Keratinocyte (primary cell): ENCODE results near the gene ACSS1. TPM values are rescaled to one million over a fixed set of nuclear protein-coding genes. Genes with fewer than 3 reads are reported as not detected.

Experiments
- DNase-seq: peaks from one replicate; pipeline ENCODE4 v3.0.0-alpha.2; 2011; ENCODE audit warnings: low read depth, missing footprints, low spot score
- FAIRE-seq: peaks from 2 replicates; lab custom pipeline; 2011; peaks lifted over from hg19 to GRCh38; lab: Jason Lieb, UNC
- H2AFZ ChIP-seq: 2 replicates; pipeline ENCODE4 v1.6.0; 2012; ENCODE audit warnings: low read length, control low read depth, inconsistent platforms; ENCODE audit not compliant: control insufficient read depth
- H3K27ac ChIP-seq: 2 replicates; pipeline ENCODE4 v1.5.1; 2011; ENCODE audit warnings: low read length; ENCODE audit not compliant: control insufficient read depth, insufficient read depth
- H3K27me3 ChIP-seq: 3 replicates; pipeline ENCODE4 v1.6.0; 2011; ENCODE audit warnings: low read length; ENCODE audit not compliant: control insufficient read depth, insufficient read depth; ENCODE audit errors: extremely low read depth
- H3K36me3 ChIP-seq, 2 experiments: 2 replicates in 1 of 2; 3 replicates in 1 of 2; pipeline ENCODE4 v1.5.1; 2011; ENCODE audit warnings: low read length in 2 of 2, mild to moderate bottlenecking in 1 of 2; ENCODE audit not compliant: control insufficient read depth in 2 of 2, insufficient read depth in 2 of 2; ENCODE audit errors: extremely low read depth in 1 of 2
- H3K4me1 ChIP-seq: 3 replicates; pipeline ENCODE4 v1.5.1; 2011; ENCODE audit warnings: low read length; ENCODE audit not compliant: control insufficient read depth, insufficient read depth; ENCODE audit errors: extremely low read depth
- H3K4me2 ChIP-seq: 3 replicates; pipeline ENCODE4 v1.6.0; 2011; ENCODE audit warnings: low read depth, low read length; ENCODE audit not compliant: control insufficient read depth, insufficient read depth; ENCODE audit errors: extremely low read depth
- H3K4me3 ChIP-seq, 3 experiments: fragments of 200-600 bp in 1 of 3; sonication (generic) in 1 of 3; 2 replicates in 2 of 3; 3 replicates in 1 of 3; pipeline ENCODE4 v1.5.1; 2011 to 2016; ENCODE audit warnings: low read length in 3 of 3, mild to moderate bottlenecking in 3 of 3, control low read depth in 2 of 3, inconsistent platforms in 1 of 3, low read depth in 1 of 3, mixed read lengths in 1 of 3, mixed run types in 1 of 3, moderate library complexity in 1 of 3; ENCODE audit not compliant: control insufficient read depth in 2 of 3, insufficient read depth in 2 of 3; ENCODE audit errors: extremely low read depth in 1 of 3
- H3K79me2 ChIP-seq: 2 replicates; pipeline ENCODE4 v1.6.0; 2012; ENCODE audit warnings: low read length; ENCODE audit not compliant: control insufficient read depth, insufficient read depth
- H3K9ac ChIP-seq: 3 replicates; pipeline ENCODE4 v1.6.0; 2011; ENCODE audit warnings: low read length; ENCODE audit not compliant: control insufficient read depth, insufficient read depth; ENCODE audit errors: extremely low read depth
- H3K9me1 ChIP-seq: 3 replicates; pipeline ENCODE4 v1.6.0; 2011; ENCODE audit warnings: low read length; ENCODE audit not compliant: control insufficient read depth, insufficient read depth; ENCODE audit errors: extremely low read depth
- H3K9me3 ChIP-seq: 2 replicates; pipeline ENCODE4 v1.5.1; 2012; ENCODE audit warnings: low read depth, low read length; ENCODE audit not compliant: control insufficient read depth
- H4K20me1 ChIP-seq: 3 replicates; pipeline ENCODE4 v1.6.0; 2011; ENCODE audit warnings: low read length; ENCODE audit not compliant: control insufficient read depth, insufficient read depth; ENCODE audit errors: extremely low read depth
- EZH2 ChIP-seq: IDR thresholded peaks from one replicate; pipeline ENCODE4 v1.6.1; 2012; ENCODE audit warnings: inconsistent platforms, mild to moderate bottlenecking, low read length, moderate library complexity
- dilution Hi-C: fragments of 300-500 bp; cut with MboI; formaldehyde crosslinking; loops from one replicate; pipeline ENCODE4 v1.7.0; 2020; ENCODE audit warnings: low sequenced_read_pairs; ENCODE audit not compliant: extremely low pct_ligation_motif_present
- polyA plus RNA-seq, 5 experiments: library from polyadenylated mRNA; depleted of rRNA in 3 of 5; stranded (reverse) in 3 of 5; stranded (forward) in 1 of 5; unstranded in 1 of 5; fragments of >200 nt; gene quantifications; 1 replicate in 1 of 5; 2 replicates in 3 of 5; 3 replicates in 1 of 5; pipeline versions ENCODE4 v1.2.1 to v1.2.3, GENCODE V29; 2011 to 2012; ENCODE audit warnings: missing spikeins in 2 of 5, low read depth in 1 of 5, low replicate concordance in 1 of 5
- TF ChIP-seq, protein P1 (sequence below), 3 experiments: IDR thresholded peaks in 1 of 3; conservative IDR thresholded peaks in 1 of 3; optimal IDR thresholded peaks in 1 of 3; 2 replicates in 2 of 3; 3 replicates in 1 of 3; pipeline versions ENCODE3 to v1.5.1; 2011; ENCODE audit warnings: low read length in 3 of 3, mild to moderate bottlenecking in 3 of 3, moderate library complexity in 2 of 3, control low read depth in 1 of 3, inconsistent platforms in 1 of 3; ENCODE audit not compliant: insufficient read depth in 2 of 3; ENCODE audit errors: extremely low read depth in 1 of 3

ACSS1 gene
- polyA plus RNA-seq, 1 donor (not counting 4 experiments of a cell fraction or from before 2014, with no cell fraction given): 1.5 TPM

DNA sequence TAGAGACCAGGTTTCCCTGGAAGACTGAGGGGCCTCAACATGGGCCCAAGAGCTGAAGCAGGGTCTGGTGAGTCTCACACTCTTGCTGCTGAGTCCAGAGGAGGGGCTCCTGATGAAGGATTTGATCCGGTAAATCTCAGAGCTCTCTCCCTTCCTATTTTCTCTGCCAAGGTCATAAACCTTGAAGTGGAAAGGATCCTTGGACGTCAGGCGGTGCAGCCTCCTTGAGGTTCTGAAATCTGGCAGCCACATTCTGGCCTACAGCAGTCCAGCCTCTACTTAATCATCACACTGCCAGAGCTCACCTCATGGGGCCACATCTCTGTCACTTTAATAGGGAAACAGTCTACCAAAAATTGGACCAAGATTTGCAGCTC lies 24.0 kb downstream of the ACSS1 start:
- H3K27ac ChIP-seq: no peak overlapping the region
- no peak overlapping the region for H3K9ac ChIP-seq
- no peaks in the 10 kb centered on the region for H3K9me3 ChIP-seq
- FAIRE-seq: no peak
- no peak overlapping the region for H3K4me2 ChIP-seq
- no peak overlapping the region for H3K4me3 ChIP-seq
- no peaks in the 10 kb centered on the region for H3K36me3 ChIP-seq
- no peak for DNase-seq
- no peaks in the 10 kb centered on the region for H3K9me1 ChIP-seq
- H3K27me3 ChIP-seq: peaks cover 8% of the 10 kb centered on the region
- no peak overlapping the region for H2AFZ ChIP-seq
- H3K79me2 ChIP-seq: no peaks in the 10 kb centered on the region
- dilution Hi-C loops: no loop called here
- peaks cover 6% of the 10 kb centered on the region for H3K4me1 ChIP-seq
- no peaks in the 10 kb centered on the region for H4K20me1 ChIP-seq
- no peak for TF ChIP-seq EZH2
- TF ChIP-seq, protein P1, sequence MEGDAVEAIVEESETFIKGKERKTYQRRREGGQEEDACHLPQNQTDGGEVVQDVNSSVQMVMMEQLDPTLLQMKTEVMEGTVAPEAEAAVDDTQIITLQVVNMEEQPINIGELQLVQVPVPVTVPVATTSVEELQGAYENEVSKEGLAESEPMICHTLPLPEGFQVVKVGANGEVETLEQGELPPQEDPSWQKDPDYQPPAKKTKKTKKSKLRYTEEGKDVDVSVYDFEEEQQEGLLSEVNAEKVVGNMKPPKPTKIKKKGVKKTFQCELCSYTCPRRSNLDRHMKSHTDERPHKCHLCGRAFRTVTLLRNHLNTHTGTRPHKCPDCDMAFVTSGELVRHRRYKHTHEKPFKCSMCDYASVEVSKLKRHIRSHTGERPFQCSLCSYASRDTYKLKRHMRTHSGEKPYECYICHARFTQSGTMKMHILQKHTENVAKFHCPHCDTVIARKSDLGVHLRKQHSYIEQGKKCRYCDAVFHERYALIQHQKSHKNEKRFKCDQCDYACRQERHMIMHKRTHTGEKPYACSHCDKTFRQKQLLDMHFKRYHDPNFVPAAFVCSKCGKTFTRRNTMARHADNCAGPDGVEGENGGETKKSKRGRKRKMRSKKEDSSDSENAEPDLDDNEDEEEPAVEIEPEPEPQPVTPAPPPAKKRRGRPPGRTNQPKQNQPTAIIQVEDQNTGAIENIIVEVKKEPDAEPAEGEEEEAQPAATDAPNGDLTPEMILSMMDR (optimal IDR thresholded peaks at IDR 0.05 in 1 of 3, IDR thresholded peaks at IDR 0.05 in 1 of 3, conservative IDR thresholded peaks at IDR 0.05 in 1 of 3; ENCODE audit: extremely low read depth in 1 of 3, insufficient read depth in 2 of 3, low read length in 3 of 3): no peak

DNA sequence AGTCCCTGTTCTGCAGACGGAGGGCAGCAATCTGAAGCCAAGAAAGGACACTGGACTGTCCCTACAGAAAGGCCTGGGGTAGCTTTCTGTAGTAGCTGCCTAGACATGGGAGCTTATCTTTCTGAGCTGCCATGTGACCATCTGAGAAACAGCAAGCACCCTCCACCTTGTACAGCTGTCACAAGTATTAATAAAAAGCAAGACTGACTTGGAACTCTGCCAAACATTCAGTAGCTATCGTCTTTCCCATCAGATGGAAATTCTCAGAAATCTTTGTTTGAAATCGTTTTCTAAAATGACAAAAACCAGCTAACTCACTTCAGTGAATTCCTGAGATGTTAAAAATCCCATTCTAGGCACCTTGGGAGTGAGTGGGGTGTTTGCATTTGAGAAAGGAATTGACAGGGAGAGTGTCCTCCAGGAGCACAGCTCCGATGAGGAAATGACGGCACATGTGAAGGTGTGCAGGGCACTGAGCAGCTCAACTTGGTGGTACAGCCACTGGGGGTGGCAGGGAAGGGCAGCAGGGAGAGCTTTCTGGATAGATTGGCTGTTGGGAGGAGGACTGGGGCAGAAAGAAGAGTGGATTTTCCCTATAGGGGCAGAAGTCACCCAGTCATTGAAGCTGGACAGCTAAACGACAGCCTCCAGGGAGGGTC lies 24.5 kb downstream of the ACSS1 start:
- H3K9me1 ChIP-seq: no peaks in the 10 kb centered on the region
- no peaks in the 10 kb centered on the region for H4K20me1 ChIP-seq
- FAIRE-seq (peak; percentile 61), DNase-seq (no peak)
- H3K9me3 ChIP-seq: no peaks in the 10 kb centered on the region
- no peak overlapping the region for H3K4me2 ChIP-seq
- peaks cover 8% of the 10 kb centered on the region for H3K27me3 ChIP-seq
- H3K9ac ChIP-seq: no peak overlapping the region
- no peak overlapping the region for H3K4me3 ChIP-seq
- no peak overlapping the region for H2AFZ ChIP-seq
- TF ChIP-seq, protein P1 (optimal IDR thresholded peaks at IDR 0.05 in 1 of 3, IDR thresholded peaks at IDR 0.05 in 1 of 3, conservative IDR thresholded peaks at IDR 0.05 in 1 of 3; ENCODE audit: extremely low read depth in 1 of 3, insufficient read depth in 2 of 3, low read length in 3 of 3): no peak
- TF ChIP-seq EZH2: no peak
- H3K79me2 ChIP-seq: no peaks in the 10 kb centered on the region
- H3K27ac ChIP-seq: no peak overlapping the region
- no peaks in the 10 kb centered on the region for H3K36me3 ChIP-seq
- H3K4me1 ChIP-seq: peaks cover 6% of the 10 kb centered on the region
- dilution Hi-C loops: no loop called here
